Measurements from ENCODE around the gene OTOP3. TPM values are rescaled to one million over a fixed set of nuclear protein-coding genes. Genes with fewer than 3 reads are reported as not detected.

OTOP3 gene
- total RNA-seq, 1 experiment from 2014 or later = not detected

DNA sequence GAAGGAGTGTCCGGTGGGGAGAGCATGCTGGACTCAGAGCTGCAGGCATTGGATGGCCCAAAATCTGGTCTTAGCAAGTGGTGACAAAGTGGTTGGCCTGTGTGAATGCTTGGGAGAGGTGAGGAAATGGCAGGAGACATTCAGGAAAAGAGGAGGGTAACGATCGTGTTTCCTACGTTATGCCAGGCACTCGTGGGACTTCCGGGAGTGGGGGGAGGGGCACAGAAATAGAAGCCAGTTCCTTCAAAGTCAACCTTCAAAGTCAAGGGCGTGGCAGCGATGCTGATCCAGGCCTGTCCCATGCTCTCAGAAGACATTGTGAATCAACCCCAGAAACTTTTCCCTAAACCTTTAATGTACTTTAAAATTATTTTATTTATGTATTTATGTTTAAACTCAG is 3.8 kb downstream of the OTOP3 start:
- BruUV-seq (replicated peaks) = no TSS peak
- POLR2A ChIA-PET = no interaction called here
- TF ChIP-seq, protein P1, sequence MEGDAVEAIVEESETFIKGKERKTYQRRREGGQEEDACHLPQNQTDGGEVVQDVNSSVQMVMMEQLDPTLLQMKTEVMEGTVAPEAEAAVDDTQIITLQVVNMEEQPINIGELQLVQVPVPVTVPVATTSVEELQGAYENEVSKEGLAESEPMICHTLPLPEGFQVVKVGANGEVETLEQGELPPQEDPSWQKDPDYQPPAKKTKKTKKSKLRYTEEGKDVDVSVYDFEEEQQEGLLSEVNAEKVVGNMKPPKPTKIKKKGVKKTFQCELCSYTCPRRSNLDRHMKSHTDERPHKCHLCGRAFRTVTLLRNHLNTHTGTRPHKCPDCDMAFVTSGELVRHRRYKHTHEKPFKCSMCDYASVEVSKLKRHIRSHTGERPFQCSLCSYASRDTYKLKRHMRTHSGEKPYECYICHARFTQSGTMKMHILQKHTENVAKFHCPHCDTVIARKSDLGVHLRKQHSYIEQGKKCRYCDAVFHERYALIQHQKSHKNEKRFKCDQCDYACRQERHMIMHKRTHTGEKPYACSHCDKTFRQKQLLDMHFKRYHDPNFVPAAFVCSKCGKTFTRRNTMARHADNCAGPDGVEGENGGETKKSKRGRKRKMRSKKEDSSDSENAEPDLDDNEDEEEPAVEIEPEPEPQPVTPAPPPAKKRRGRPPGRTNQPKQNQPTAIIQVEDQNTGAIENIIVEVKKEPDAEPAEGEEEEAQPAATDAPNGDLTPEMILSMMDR (IDR thresholded peaks at IDR 0.05; ENCODE audit: insufficient read depth in 1 of 2, low read depth in 1 of 2, low read length in 1 of 2, severe bottlenecking in 1 of 2, unreplicated experiment in 1 of 2) = no peak
- CTCF ChIA-PET = interaction anchor here (1.6 kb wide), 1 partner anchor 16 kb away, joined by 3 read pairs; the partner anchor contains the start of gene OTOP2
- Mint-ChIP-seq H3K4me1 (ENCODE audit: low read depth, unreplicated experiment) (peaks cover 12% of the 10 kb centered on the region), H3K4me3 (ENCODE audit: unreplicated experiment) (no peak overlapping the region), H3K36me3 (ENCODE audit: insufficient read depth, unreplicated experiment) (no peaks in the 10 kb centered on the region), H3K9me3 (ENCODE audit: unreplicated experiment) (no peaks in the 10 kb centered on the region), H3K27ac (ENCODE audit: unreplicated experiment) (no peak overlapping the region), H3K27me3 (ENCODE audit: insufficient read depth, unreplicated experiment) (peaks cover 23% of the 10 kb centered on the region)
- intact Hi-C loops (cut with micrococcal nuclease; ENCODE audit: unreplicated experiment) = no loop called here
- Histone ChIP-seq H3K27me3 (replicated peaks; ENCODE audit: control insufficient read depth, insufficient read depth, low read length) (no peaks in the 10 kb centered on the region; the same call in 1 of the 2 replicates), H3K4me3 (ENCODE audit: low read depth, low read length) (no peak overlapping the region), H3K9me3 (no peaks in the 10 kb centered on the region), H3K4me1 (no peaks in the 10 kb centered on the region), H3K36me3 (ENCODE audit: control insufficient read depth, insufficient read depth, low read length) (no peaks in the 10 kb centered on the region)
- DNase-seq = no peak

DNA sequence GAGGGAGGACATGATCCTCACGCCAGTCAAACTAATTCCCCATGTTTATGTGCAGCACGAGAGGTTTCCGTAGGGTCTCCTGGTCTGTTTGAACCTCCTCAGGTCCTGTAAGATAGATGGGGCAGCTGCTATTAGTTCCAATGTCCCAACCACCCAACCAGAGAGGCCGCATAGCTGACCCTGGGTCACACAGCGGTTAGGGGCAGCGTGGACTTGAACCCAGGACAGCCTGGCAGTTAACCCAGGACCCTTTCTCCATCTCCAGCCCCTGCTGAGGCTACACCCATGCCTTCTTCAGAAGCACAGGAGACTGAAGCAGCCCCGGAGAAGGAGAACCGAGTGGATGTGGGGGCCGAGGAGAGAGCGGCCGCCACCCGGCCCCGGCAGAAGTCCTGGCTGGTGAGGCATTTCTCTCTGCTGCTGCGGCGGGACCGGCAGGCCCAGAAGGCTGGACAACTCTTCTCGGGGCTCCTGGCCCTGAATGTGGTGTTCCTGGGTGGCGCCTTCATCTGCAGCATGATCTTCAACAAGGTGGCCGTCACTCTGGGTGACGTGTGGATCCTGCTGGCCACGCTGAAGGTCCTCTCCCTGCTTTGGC is 5.5 kb downstream of the OTOP3 start:
- Mint-ChIP-seq H3K4me3 (ENCODE audit: unreplicated experiment) (no peak overlapping the region), H3K27me3 (ENCODE audit: insufficient read depth, unreplicated experiment) (peaks cover 26% of the 10 kb centered on the region), H3K27ac (ENCODE audit: unreplicated experiment) (no peak overlapping the region), H3K4me1 (ENCODE audit: low read depth, unreplicated experiment) (peaks cover 12% of the 10 kb centered on the region), H3K36me3 (ENCODE audit: insufficient read depth, unreplicated experiment) (no peaks in the 10 kb centered on the region), H3K9me3 (ENCODE audit: unreplicated experiment) (no peaks in the 10 kb centered on the region)
- TF ChIP-seq, protein P1 (IDR thresholded peaks at IDR 0.05; ENCODE audit: insufficient read depth in 1 of 2, low read depth in 1 of 2, low read length in 1 of 2, severe bottlenecking in 1 of 2, unreplicated experiment in 1 of 2) = no peak
- intact Hi-C loops (cut with micrococcal nuclease; ENCODE audit: unreplicated experiment) = no loop called here
- no peak for DNase-seq
- no TSS peak for BruUV-seq (replicated peaks)
- CTCF ChIA-PET = no interaction called here
- POLR2A ChIA-PET = no interaction called here
- Histone ChIP-seq H3K27me3 (replicated peaks; ENCODE audit: control insufficient read depth, insufficient read depth, low read length) (no peaks in the 10 kb centered on the region), H3K36me3 (ENCODE audit: control insufficient read depth, insufficient read depth, low read length) (no peaks in the 10 kb centered on the region), H3K9me3 (no peaks in the 10 kb centered on the region), H3K4me1 (no peaks in the 10 kb centered on the region), H3K4me3 (ENCODE audit: low read depth, low read length) (no peak overlapping the region)

DNA sequence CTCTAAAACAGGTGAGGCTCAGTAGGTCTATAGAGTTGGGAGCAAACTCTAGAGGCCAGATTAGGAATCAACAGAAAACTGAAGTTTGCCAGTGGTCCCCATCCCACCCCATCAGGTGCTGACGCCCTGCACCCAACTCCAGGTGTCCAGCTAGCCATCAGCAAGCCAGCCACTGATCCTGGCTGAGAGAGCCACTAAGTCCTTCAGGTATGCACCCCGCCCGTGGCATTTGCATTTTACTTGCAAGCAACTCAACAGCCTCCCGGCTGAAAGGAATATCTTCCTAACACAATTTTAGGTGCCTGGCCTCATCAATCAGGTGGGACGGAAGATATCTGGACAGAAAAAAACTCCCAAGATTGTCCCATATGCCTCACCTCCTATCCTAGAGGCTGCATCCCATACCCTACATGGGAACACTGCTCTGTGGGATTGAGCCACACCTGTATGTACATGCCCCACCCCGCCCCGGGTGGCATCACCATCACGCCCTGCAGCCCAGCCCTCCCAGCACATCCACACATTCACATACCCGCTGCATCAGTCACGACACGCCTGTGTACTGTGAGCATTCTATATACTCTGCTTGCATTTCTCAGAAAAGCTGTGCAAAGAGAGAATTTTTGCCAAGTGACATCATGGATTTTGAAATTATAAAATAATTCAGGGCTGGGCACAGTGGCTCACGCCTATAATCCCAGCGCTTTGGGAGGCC is 8.3 kb downstream of the OTOP3 start:
- CTCF ChIA-PET = interaction anchor here (0.6 kb wide), 1 partner anchor 17 kb away, joined by 3 read pairs; no protein-coding TSS in a partner anchor
- peaks cover 19% of the 10 kb centered on the region for H3K27me3 Mint-ChIP-seq (ENCODE audit: insufficient read depth, unreplicated experiment)
- TF ChIP-seq, protein P1 (IDR thresholded peaks at IDR 0.05; ENCODE audit: insufficient read depth in 1 of 2, low read depth in 1 of 2, low read length in 1 of 2, severe bottlenecking in 1 of 2, unreplicated experiment in 1 of 2) = no peak
- no peaks in the 10 kb centered on the region for H3K4me1 ChIP-seq
- H3K9me3 ChIP-seq = no peaks in the 10 kb centered on the region
- intact Hi-C loops (cut with micrococcal nuclease; ENCODE audit: unreplicated experiment) = no loop called here
- no peaks in the 10 kb centered on the region for H3K36me3 ChIP-seq (ENCODE audit: control insufficient read depth, insufficient read depth, low read length)
- no peak for DNase-seq
- no peak overlapping the region for H3K4me3 Mint-ChIP-seq (ENCODE audit: unreplicated experiment)
- peaks cover 5% of the 10 kb centered on the region for H3K4me1 Mint-ChIP-seq (ENCODE audit: low read depth, unreplicated experiment)
- POLR2A ChIA-PET = no interaction called here
- no peaks in the 10 kb centered on the region for H3K36me3 Mint-ChIP-seq (ENCODE audit: insufficient read depth, unreplicated experiment)
- no peak overlapping the region for H3K4me3 ChIP-seq (ENCODE audit: low read depth, low read length)
- H3K27ac Mint-ChIP-seq (ENCODE audit: unreplicated experiment) = no peak overlapping the region
- BruUV-seq (replicated peaks) = no TSS peak
- H3K27me3 ChIP-seq (replicated peaks; ENCODE audit: control insufficient read depth, insufficient read depth, low read length) = no peaks in the 10 kb centered on the region
- no peaks in the 10 kb centered on the region for H3K9me3 Mint-ChIP-seq (ENCODE audit: unreplicated experiment)

Measured in Caco-2 (cell line).